Gastrocnemius medialis (tissue), 4 donors: ENCODE data around the gene BANK1. TPM values are rescaled to one million over a fixed set of nuclear protein-coding genes. Genes with fewer than 3 reads are reported as not detected.
"Not testable (repeated sequence)": the region's sequence is repeated elsewhere in the genome, so short reads cannot be mapped to it uniquely, and the experiment has no call there.

ENCODE experiments used
- ATAC-seq, 2 donors: fragments of 150-250 bp; one replicate each; pipeline ENCODE4 v1.9.1; 2016
- DNase-seq, 2 donors: peaks; one replicate each; pipeline ENCODE4 v3.0.0-alpha.2; 2019
- H3K27ac ChIP-seq, 4 donors: fragments of 200-600 bp; sonication (generic); 1 replicate in 1 of 4; 2 replicates in 3 of 4; pipeline ENCODE4 v1.5.1; 2016 to 2018; ENCODE audit warnings: mild to moderate bottlenecking in 2 of 4, moderate library complexity in 1 of 4
- H3K27me3 ChIP-seq, 3 donors: fragments of 200-600 bp; sonication (generic) in 2 of 3; 1 replicate in 1 of 3; 2 replicates in 2 of 3; pipeline versions ENCODE4 v1.5.1 to v1.6.0; 2016 to 2019; ENCODE audit warnings: mild to moderate bottlenecking in 1 of 3, moderate library complexity in 1 of 3
- H3K36me3 ChIP-seq, 2 donors: fragments of 200-600 bp; sonication (generic) in 1 of 2; one replicate each; pipeline ENCODE4 v1.5.1; 2017 to 2018
- H3K4me1 ChIP-seq, 2 donors: fragments of 200-600 bp; sonication (generic) in 1 of 2; one replicate each; pipeline ENCODE4 v1.5.1; 2016 to 2017; ENCODE audit warnings: mild to moderate bottlenecking in 2 of 2
- H3K4me3 ChIP-seq, 4 donors: fragments of 200-600 bp; sonication (generic) in 3 of 4; 1 replicate in 1 of 4; 2 replicates in 3 of 4; pipeline ENCODE4 v1.5.1; 2016 to 2019; ENCODE audit warnings: mild to moderate bottlenecking in 2 of 4
- H3K9me3 ChIP-seq, 3 donors: fragments of 200-600 bp; sonication (generic) in 2 of 3; 1 replicate in 1 of 3; 2 replicates in 2 of 3; pipeline ENCODE4 v1.5.1; 2016 to 2019
- POLR2A ChIP-seq, 2 donors: fragments of 450-650 bp; IDR thresholded peaks; one replicate each; pipeline ENCODE4 v1.6.1; 2017; ENCODE audit warnings: antibody characterized with exemption in 2 of 2, mild to moderate bottlenecking in 2 of 2, moderate library complexity in 2 of 2
- in situ Hi-C, 4 donors: fragments of 200-750 bp; cut with MboI; loops; one replicate each; pipeline versions ENCODE4 v1.15.0 to v1.8.0; 2017; ENCODE audit warnings: low sequenced_read_pairs in 4 of 4
- intact Hi-C: fragments of 100-400 bp; cut with DNase I; formaldehyde crosslinking; loops from one replicate; pipeline ENCODE4 v1.15.1; 2023; ENCODE audit warnings: low total_unique reads
- total RNA-seq, 4 donors: library from RNA; depleted of rRNA; stranded (reverse); fragments of >200 nt; gene quantifications; one replicate each; pipeline versions ENCODE4 v1.1.0 to v1.2.3, GENCODE V29; 2016
- TF ChIP-seq, protein P1 (sequence below), 5 experiments: fragments of 450-650 bp in 3 of 5; fragments of 200-600 bp in 2 of 5; sonication (generic) in 2 of 5; IDR thresholded peaks in 4 of 5; conservative IDR thresholded peaks in 1 of 5; 1 replicate in 4 of 5; 2 replicates in 1 of 5; pipeline ENCODE4 v1.5.1; 2016 to 2019; ENCODE audit warnings: antibody characterized with exemption in 5 of 5, mild to moderate bottlenecking in 3 of 5, moderate library complexity in 3 of 5

The BANK1 gene
- total RNA-seq, 4 donors from 2014 or later = 0.10 to 0.91 (median 0.26) TPM

DNA sequence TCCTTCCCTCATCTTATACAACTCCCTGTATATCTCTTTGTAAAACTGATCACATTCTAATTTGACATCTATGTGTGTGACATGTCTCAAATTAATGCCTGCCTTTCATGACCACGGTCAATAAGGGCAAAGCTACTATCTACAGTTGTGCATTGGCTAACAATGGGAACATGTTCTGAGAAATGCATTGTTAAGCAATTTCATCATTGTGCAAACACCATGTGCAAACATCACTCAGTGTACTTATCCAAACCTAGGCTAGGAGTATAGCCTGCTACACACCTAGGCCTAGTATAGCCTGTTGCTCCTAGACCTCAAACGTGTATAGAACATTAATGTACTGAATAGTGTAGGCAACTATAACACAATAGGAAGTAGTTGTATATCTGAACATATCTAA lies 95.0 kb downstream of the BANK1 start:
- Histone ChIP-seq H3K27ac (no peak overlapping the region), H3K4me3 (no peak overlapping the region), H3K27me3 (no peaks in the 10 kb centered on the region), H3K9me3 (no peaks in the 10 kb centered on the region), H3K4me1 (no peaks in the 10 kb centered on the region), H3K36me3 (no peaks in the 10 kb centered on the region)
- in situ Hi-C loops (no loop called here), intact Hi-C loops (no loop called here)
- TF ChIP-seq POLR2A (IDR thresholded peaks at IDR 0.05) = no peak
- TF ChIP-seq, protein P1, sequence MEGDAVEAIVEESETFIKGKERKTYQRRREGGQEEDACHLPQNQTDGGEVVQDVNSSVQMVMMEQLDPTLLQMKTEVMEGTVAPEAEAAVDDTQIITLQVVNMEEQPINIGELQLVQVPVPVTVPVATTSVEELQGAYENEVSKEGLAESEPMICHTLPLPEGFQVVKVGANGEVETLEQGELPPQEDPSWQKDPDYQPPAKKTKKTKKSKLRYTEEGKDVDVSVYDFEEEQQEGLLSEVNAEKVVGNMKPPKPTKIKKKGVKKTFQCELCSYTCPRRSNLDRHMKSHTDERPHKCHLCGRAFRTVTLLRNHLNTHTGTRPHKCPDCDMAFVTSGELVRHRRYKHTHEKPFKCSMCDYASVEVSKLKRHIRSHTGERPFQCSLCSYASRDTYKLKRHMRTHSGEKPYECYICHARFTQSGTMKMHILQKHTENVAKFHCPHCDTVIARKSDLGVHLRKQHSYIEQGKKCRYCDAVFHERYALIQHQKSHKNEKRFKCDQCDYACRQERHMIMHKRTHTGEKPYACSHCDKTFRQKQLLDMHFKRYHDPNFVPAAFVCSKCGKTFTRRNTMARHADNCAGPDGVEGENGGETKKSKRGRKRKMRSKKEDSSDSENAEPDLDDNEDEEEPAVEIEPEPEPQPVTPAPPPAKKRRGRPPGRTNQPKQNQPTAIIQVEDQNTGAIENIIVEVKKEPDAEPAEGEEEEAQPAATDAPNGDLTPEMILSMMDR (IDR thresholded peaks at IDR 0.05 in 4 of 5, conservative IDR thresholded peaks at IDR 0.05 in 1 of 5) = no peak
- DNase-seq (no peak), ATAC-seq (no peak)

DNA sequence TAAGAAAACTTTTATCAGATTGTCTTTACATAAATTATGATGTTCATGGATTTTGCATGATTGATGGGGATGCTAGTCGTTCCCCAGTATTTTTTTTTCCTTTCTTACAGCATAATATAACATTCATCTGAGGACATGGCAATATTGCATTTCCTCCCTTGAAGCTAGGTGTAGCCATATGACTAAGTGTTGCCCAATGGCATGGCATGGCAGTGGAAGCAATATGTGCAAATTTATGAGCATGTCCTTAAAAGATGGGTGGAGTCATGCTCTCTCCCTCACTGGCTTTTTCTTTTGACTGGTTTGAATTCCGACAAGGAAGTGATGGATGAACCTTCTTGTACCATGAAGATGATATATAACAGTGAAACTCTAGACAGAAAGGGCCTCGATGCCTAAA lies 96.3 kb downstream of the BANK1 start:
- no peaks in the 10 kb centered on the region for H3K27me3 ChIP-seq
- ATAC-seq (no peak), DNase-seq (no peak)
- H3K9me3 ChIP-seq = no peaks in the 10 kb centered on the region
- no peak overlapping the region for H3K4me3 ChIP-seq
- H3K4me1 ChIP-seq = no peaks in the 10 kb centered on the region
- in situ Hi-C loops (no loop called here), intact Hi-C loops (no loop called here)
- no peak for TF ChIP-seq POLR2A (IDR thresholded peaks at IDR 0.05)
- TF ChIP-seq, protein P1 (IDR thresholded peaks at IDR 0.05 in 4 of 5, conservative IDR thresholded peaks at IDR 0.05 in 1 of 5) = no peak
- H3K27ac ChIP-seq = no peak overlapping the region
- no peaks in the 10 kb centered on the region for H3K36me3 ChIP-seq

DNA sequence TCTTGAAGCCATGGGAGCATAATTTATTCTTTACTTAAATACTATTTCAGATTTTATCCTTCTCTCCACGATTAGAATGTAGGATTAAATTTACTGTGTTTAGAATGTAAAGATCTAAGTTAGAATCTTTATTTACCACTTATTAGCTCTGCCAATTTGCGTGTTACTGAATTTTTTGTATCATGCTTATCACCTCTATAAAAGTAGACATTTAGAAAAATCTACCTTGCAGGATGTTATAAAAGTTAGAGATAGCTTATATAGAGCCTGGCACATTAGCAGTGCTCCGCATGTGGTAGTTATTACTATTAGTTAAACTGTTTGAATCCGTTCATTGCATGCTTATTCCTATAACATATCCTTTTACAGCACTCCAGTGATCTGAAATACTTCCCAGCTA lies 97.9 kb downstream of the BANK1 start:
- no peaks in the 10 kb centered on the region for H3K4me1 ChIP-seq
- no peak overlapping the region for H3K27ac ChIP-seq
- TF ChIP-seq POLR2A (IDR thresholded peaks at IDR 0.05) = no peak
- TF ChIP-seq, protein P1 (IDR thresholded peaks at IDR 0.05 in 4 of 5, conservative IDR thresholded peaks at IDR 0.05 in 1 of 5) = no peak
- no peak overlapping the region for H3K4me3 ChIP-seq
- DNase-seq (no peak), ATAC-seq (no peak)
- in situ Hi-C loops (no loop called here), intact Hi-C loops (no loop called here)
- H3K27me3 ChIP-seq = no peaks in the 10 kb centered on the region
- H3K36me3 ChIP-seq = no peaks in the 10 kb centered on the region
- no peaks in the 10 kb centered on the region for H3K9me3 ChIP-seq

DNA sequence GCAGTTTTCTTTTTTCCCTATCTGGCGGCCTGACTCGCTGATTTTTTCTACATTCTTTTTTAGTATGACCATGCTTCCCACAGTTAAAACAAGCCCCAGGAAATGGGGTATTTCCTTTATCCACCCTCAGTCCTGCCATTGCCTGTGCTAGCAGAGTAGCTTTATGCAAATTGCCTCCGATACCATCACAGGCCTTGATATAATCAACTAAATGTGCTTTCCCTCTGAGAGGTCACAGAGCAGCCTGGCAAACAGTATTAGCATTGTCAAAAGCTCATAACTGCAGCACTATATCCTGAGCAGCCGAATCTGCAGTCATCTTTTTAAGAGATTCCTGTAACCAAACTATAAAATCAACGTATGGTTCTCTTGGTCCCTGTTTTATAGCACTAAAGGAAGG lies 115.0 kb downstream of the BANK1 start:
- in situ Hi-C loops, ATAC-seq, H3K27me3 ChIP-seq, H3K4me3 ChIP-seq, H3K36me3 ChIP-seq, H3K27ac ChIP-seq, DNase-seq, H3K4me1 ChIP-seq, H3K9me3 ChIP-seq, intact Hi-C loops: not testable (repeated sequence)

DNA sequence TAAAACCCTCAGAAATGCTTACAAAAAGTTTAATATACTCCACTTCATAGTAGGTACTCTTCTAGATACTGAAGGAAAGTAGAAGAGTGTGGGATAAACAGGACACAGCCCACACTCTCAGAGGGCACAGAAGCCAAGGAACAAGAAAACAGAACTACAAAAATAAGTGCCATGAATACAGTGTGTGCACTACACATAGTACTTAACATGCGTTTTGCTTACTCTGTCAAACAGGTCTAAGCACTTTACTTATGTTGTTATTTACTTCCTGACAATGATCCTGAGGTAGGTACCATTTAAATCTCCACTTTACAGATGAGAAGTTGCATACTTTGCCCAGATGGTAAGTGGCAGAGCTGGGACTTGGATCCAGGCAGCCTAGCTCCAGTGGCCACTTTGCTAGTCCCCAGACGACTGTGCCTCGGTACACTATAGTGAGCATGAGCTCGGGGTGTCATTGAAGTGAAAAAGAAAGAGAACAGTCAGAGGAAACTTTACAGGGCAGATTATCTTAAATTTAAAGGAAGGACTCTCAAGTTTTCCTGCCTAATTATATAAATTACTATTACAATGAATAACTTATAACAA lies 120.3 kb downstream of the BANK1 start:
- Histone ChIP-seq H3K9me3 (no peaks in the 10 kb centered on the region), H3K4me1 (no peaks in the 10 kb centered on the region), H3K27ac (no peak overlapping the region), H3K4me3 (no peak overlapping the region), H3K36me3 (no peaks in the 10 kb centered on the region), H3K27me3 (no peaks in the 10 kb centered on the region)
- TF ChIP-seq POLR2A (IDR thresholded peaks at IDR 0.05) = no peak
- TF ChIP-seq, protein P1 (IDR thresholded peaks at IDR 0.05 in 4 of 5, conservative IDR thresholded peaks at IDR 0.05 in 1 of 5) = no peak
- intact Hi-C loops = no loop called here
- ATAC-seq (no peak), DNase-seq (no peak)
- in situ Hi-C loops = no loop called here
